ENCODE data around the gene GABRG3. TPM values are rescaled to one million over a fixed set of nuclear protein-coding genes. Genes with fewer than 3 reads are reported as not detected.

GABRG3 gene
- total RNA-seq, 1 experiment from 2014 or later = not detected

DNA sequence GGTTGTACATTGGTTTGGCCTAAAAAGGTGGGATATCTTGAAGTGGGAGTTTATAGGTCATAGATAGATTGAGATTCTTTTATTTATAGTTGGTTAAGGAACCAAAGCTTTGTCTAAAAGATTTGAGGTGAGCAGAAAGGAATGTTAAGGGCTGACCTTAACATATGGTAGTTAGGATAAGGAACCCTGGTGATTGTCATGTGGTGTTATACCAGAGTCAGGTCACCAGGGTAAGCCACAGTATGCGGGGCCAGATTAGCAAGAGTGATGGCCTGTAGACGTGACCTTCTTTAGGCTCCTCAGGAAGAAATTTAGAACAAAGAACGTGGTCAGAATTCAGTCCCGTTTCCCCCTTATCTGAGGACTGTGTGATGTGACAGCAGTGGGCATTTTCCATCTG is 249.2 kb downstream of the GABRG3 start (continued):
- TF ChIP-seq EGR1 (IDR thresholded peaks at IDR 0.05; ENCODE audit: low read depth) (no peak), CTCF (IDR thresholded peaks at IDR 0.05 in 2 of 3, conservative IDR thresholded peaks at IDR 0.05 in 1 of 3; ENCODE audit: borderline replicate concordance in 1 of 3, insufficient read depth in 1 of 3, low read depth in 2 of 3, low read length in 2 of 3) (no peak), SIN3A (IDR thresholded peaks at IDR 0.05; ENCODE audit: low read depth) (no peak), ZFX (IDR thresholded peaks at IDR 0.05) (no peak), POLR2A (IDR thresholded peaks at IDR 0.05; ENCODE audit: borderline replicate concordance, extremely low read depth, insufficient read depth, insufficient read length) (no peak)

DNA sequence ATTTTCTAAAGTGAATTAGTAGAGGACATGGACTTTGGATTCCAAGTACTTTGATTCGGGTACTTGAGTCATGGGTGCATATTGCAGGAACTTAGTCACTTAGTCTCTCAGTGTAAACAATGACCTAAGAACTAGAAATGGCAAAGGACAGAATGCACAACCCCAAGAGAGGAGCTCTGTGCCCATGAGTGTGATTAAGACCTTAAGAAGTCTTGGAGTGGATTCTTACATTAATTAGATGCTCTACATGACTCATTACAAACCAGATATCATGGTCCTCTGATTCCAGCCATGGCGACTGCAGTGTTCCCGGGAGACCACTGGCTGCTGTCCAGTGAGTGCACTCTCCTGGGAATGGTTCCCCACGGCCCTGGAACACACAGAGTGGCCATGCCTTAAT is 251.5 kb downstream of the GABRG3 start:
- Histone ChIP-seq H3K4me3 (replicated peaks in 1 of 2; ENCODE audit: low read depth in 1 of 2, low read length in 2 of 2) (no peak overlapping the region), H3K9ac (ENCODE audit: low read length) (no peak overlapping the region), H3K9me3 (ENCODE audit: control insufficient read depth in 1 of 2, insufficient read depth in 1 of 2, low read depth in 1 of 2, low read length in 2 of 2) (peaks cover 12 to 53% of the 10 kb centered on the region in 2 experiments; a peak in 2 of 4 replicates), H3K4me2 (ENCODE audit: low read length) (no peak overlapping the region), H3K9me2 (ENCODE audit: insufficient read depth) (no peaks in the 10 kb centered on the region), H3K4me1 (ENCODE audit: control insufficient read depth in 1 of 2, insufficient read depth in 2 of 2, low read length in 2 of 2) (no peaks in the 10 kb centered on the region), H3K79me2 (ENCODE audit: insufficient read depth, low read length) (no peaks in the 10 kb centered on the region), H4K20me1 (ENCODE audit: insufficient read depth) (no peaks in the 10 kb centered on the region), H3K36me3 (ENCODE audit: control insufficient read depth in 1 of 2, insufficient read depth in 2 of 2, low read length in 2 of 2) (no peaks in the 10 kb centered on the region), H3K27me3 (ENCODE audit: insufficient read depth, low read length) (no peaks in the 10 kb centered on the region), H2AFZ (ENCODE audit: low read depth, low read length, poor library complexity, severe bottlenecking) (no peak overlapping the region), H3K27ac (ENCODE audit: low read depth, low read length) (no peak overlapping the region)
- no peak for ATAC-seq
- intact Hi-C loops (cut with micrococcal nuclease) = no loop called here
- no peak for DNase-seq (ENCODE audit: low read depth, low spot score)
- BruUV-seq (replicated peaks) = no TSS peak
- CTCF ChIA-PET = no interaction called here
- POLR2A ChIA-PET = no interaction called here
- RAD21 ChIA-PET (ENCODE audit: low non-redundant PET in 1 of 2, low total read pairs in 2 of 2, uncharacterized antibody in 2 of 2, unreplicated experiment in 2 of 2) = no interaction called here
- no peak for TF ChIP-seq ZBTB33 (IDR thresholded peaks at IDR 0.05; ENCODE audit: extremely low read depth, insufficient replicate concordance, low read length)
- no peak for TF ChIP-seq ELF1 (IDR thresholded peaks at IDR 0.05; ENCODE audit: borderline replicate concordance, low read depth)
- TF ChIP-seq POLR2A (IDR thresholded peaks at IDR 0.05; ENCODE audit: borderline replicate concordance, extremely low read depth, insufficient read depth, insufficient read length) = no peak
- TF ChIP-seq SRF (IDR thresholded peaks at IDR 0.05; ENCODE audit: low read depth) = no peak
- TF ChIP-seq CTCF (IDR thresholded peaks at IDR 0.05 in 2 of 3, conservative IDR thresholded peaks at IDR 0.05 in 1 of 3; ENCODE audit: borderline replicate concordance in 1 of 3, insufficient read depth in 1 of 3, low read depth in 2 of 3, low read length in 2 of 3) = no peak
- TF ChIP-seq REST (IDR thresholded peaks at IDR 0.05; ENCODE audit: low read depth) = no peak
- no peak for TF ChIP-seq RAD21 (IDR thresholded peaks at IDR 0.05; ENCODE audit: low read depth)
- TF ChIP-seq EZH2 (IDR thresholded peaks at IDR 0.05) = no peak
- no peak for TF ChIP-seq TCF7L2 (IDR thresholded peaks at IDR 0.05; ENCODE audit: borderline replicate concordance, extremely low read depth, insufficient read depth, insufficient read length)
- no peak for TF ChIP-seq YY1 (IDR thresholded peaks at IDR 0.05; ENCODE audit: extremely low read depth, insufficient replicate concordance, low read depth, low read length)
- no peak for TF ChIP-seq ATF3 (IDR thresholded peaks at IDR 0.05)
- TF ChIP-seq SP1 (IDR thresholded peaks at IDR 0.05; ENCODE audit: low read depth) = no peak

Data from HCT116 (cell line).